ENCODE measurements around the gene COBL. TPM values are rescaled to one million over a fixed set of nuclear protein-coding genes. Genes with fewer than 3 reads are reported as not detected.

COBL gene
- total RNA-seq, 2 experiments from 2014 or later = not detected

GRCh38 chr7:51346126-51346525, 29.5 kb upstream of the COBL start:
- ChIA-PET CTCF (no interaction called here), POLR2A (no interaction called here)
- Mint-ChIP-seq H3K36me3 (ENCODE audit: low read depth) (no peaks in the 10 kb centered on the region), H3K4me3 (no peak overlapping the region), H3K4me1 (no peaks in the 10 kb centered on the region), H3K9me3 (no peaks in the 10 kb centered on the region), H3K27me3 (peaks cover 14% of the 10 kb centered on the region), H3K27ac (no peak overlapping the region)
- DNase-seq = no peak

- ChIA-PET CTCF (interaction anchor here (0.6 kb wide), 1 partner anchor 34 kb away, joined by 4 read pairs; no protein-coding TSS in a partner anchor), POLR2A (no interaction called here)
- no peaks in the 10 kb centered on the region for H3K36me3 Mint-ChIP-seq (ENCODE audit: low read depth)
- H3K27me3 Mint-ChIP-seq = peaks cover 14% of the 10 kb centered on the region
- H3K9me3 Mint-ChIP-seq = no peaks in the 10 kb centered on the region
- H3K27ac Mint-ChIP-seq = no peak overlapping the region
- H3K4me1 Mint-ChIP-seq = no peaks in the 10 kb centered on the region
- no peak for DNase-seq
- no peak overlapping the region for H3K4me3 Mint-ChIP-seq
These were observed 28.0 kb upstream of the COBL start for GRCh38 chr7:51344406-51345138.

DNA sequence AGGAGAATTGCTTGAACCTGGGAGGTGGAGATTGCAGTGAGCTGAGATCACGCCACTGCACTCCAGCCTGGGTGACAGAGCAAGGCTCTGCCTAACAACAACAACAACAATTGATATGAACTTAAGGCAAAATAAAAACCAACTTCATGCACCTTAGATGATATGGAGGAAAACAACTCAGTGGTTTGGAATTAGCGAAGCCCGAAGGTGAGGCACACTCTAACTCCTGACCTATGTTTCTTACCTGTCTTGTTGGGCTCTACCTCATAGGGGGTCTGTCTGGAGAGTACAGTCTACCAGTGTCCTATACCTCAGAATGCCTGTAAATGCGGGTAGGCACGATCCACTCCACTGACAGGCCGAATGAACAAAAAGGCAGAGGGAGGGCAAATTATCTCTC, 24.3 kb upstream of the COBL start:
- H3K27me3 Mint-ChIP-seq = peaks cover 9% of the 10 kb centered on the region
- no peaks in the 10 kb centered on the region for H3K9me3 Mint-ChIP-seq
- POLR2A ChIA-PET = no interaction called here
- no peaks in the 10 kb centered on the region for H3K4me1 Mint-ChIP-seq
- no peak overlapping the region for H3K4me3 Mint-ChIP-seq
- no peak overlapping the region for H3K27ac Mint-ChIP-seq
- no peak for DNase-seq
- H3K36me3 Mint-ChIP-seq (ENCODE audit: low read depth) = no peaks in the 10 kb centered on the region
- CTCF ChIA-PET = no interaction called here

- POLR2A ChIA-PET = no interaction called here
- no peaks in the 10 kb centered on the region for H3K9me3 Mint-ChIP-seq
- CTCF ChIA-PET = no interaction called here
- no peaks in the 10 kb centered on the region for H3K4me1 Mint-ChIP-seq
- H3K27me3 Mint-ChIP-seq = peaks cover 5% of the 10 kb centered on the region
- DNase-seq = no peak
- no peak overlapping the region for H3K4me3 Mint-ChIP-seq
- no peak overlapping the region for H3K27ac Mint-ChIP-seq
- no peaks in the 10 kb centered on the region for H3K36me3 Mint-ChIP-seq (ENCODE audit: low read depth)
These were observed 23.6 kb upstream of the COBL start for GRCh38 chr7:51340029-51340838.

DNA sequence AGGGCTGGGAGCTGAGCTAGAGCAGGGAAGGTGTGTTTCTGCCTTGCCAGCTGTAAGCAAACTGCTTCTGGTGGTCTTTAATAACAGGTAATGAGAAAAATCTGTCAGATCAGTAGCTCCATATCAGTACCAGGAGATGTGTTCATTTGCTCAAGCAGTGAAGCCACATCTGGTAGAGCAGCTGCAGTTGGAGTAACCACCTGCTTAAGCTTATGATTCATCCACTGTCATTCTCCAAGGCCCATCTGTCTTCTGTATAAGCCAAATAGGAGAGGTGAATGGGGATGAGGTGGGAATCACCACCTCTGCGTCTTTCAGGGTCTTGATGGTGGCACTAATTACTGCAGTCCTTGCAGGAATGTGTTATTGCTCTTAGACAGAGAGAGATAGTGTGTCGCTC, 18.4 kb upstream of the COBL start:
- POLR2A ChIA-PET = no interaction called here
- Mint-ChIP-seq H3K9me3 (no peaks in the 10 kb centered on the region), H3K27ac (no peak overlapping the region), H3K4me3 (no peak overlapping the region), H3K36me3 (ENCODE audit: low read depth) (no peaks in the 10 kb centered on the region), H3K4me1 (no peaks in the 10 kb centered on the region), H3K27me3 (no peaks in the 10 kb centered on the region)
- CTCF ChIA-PET = no interaction called here
- DNase-seq = no peak

GRCh38 chr7:51329696-51330263, 13.2 kb upstream of the COBL start:
- no peaks in the 10 kb centered on the region for H3K9me3 Mint-ChIP-seq
- DNase-seq = no peak
- no peak overlapping the region for H3K27ac Mint-ChIP-seq
- POLR2A ChIA-PET = no interaction called here
- H3K4me1 Mint-ChIP-seq = no peaks in the 10 kb centered on the region
- no peak overlapping the region for H3K4me3 Mint-ChIP-seq
- no peaks in the 10 kb centered on the region for H3K27me3 Mint-ChIP-seq
- CTCF ChIA-PET = no interaction called here
- no peaks in the 10 kb centered on the region for H3K36me3 Mint-ChIP-seq (ENCODE audit: low read depth)

DNA sequence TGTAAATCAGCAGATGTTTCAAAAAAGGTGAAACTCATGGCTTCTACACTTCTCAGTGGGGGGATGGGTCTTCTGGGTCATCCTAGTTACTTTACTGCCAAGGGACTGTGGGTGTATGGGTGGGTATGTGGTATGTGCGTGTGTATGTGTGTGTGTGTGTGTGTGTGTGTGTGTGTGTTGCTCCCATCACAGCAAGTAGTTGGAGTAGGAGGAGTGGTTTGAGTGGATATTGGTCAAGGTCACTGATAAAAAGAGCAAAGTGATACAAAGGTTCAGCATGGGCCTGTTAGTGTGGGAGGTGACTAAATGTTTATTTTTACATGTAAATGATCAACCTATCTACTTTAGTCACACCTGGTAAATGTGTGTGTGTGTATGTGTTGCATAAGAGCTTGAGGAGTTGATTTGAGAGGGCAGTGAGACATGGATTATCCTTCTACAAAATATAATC, 11.8 kb upstream of the COBL start:
- no peak for DNase-seq
- no peaks in the 10 kb centered on the region for H3K36me3 Mint-ChIP-seq (ENCODE audit: low read depth)
- POLR2A ChIA-PET = no interaction called here
- H3K27me3 Mint-ChIP-seq = no peaks in the 10 kb centered on the region
- CTCF ChIA-PET = no interaction called here
- no peaks in the 10 kb centered on the region for H3K4me1 Mint-ChIP-seq
- H3K9me3 Mint-ChIP-seq = no peaks in the 10 kb centered on the region
- no peak overlapping the region for H3K4me3 Mint-ChIP-seq
- H3K27ac Mint-ChIP-seq = no peak overlapping the region

- DNase-seq = no peak
- POLR2A ChIA-PET = no interaction called here
- CTCF ChIA-PET = no interaction called here
- Mint-ChIP-seq H3K27ac (no peak overlapping the region), H3K4me3 (no peak overlapping the region), H3K36me3 (ENCODE audit: low read depth) (no peaks in the 10 kb centered on the region), H3K27me3 (no peaks in the 10 kb centered on the region), H3K9me3 (no peaks in the 10 kb centered on the region), H3K4me1 (no peaks in the 10 kb centered on the region)
These were observed 10.7 kb upstream of the COBL start for GRCh38 chr7:51327287-51327717.

DNA sequence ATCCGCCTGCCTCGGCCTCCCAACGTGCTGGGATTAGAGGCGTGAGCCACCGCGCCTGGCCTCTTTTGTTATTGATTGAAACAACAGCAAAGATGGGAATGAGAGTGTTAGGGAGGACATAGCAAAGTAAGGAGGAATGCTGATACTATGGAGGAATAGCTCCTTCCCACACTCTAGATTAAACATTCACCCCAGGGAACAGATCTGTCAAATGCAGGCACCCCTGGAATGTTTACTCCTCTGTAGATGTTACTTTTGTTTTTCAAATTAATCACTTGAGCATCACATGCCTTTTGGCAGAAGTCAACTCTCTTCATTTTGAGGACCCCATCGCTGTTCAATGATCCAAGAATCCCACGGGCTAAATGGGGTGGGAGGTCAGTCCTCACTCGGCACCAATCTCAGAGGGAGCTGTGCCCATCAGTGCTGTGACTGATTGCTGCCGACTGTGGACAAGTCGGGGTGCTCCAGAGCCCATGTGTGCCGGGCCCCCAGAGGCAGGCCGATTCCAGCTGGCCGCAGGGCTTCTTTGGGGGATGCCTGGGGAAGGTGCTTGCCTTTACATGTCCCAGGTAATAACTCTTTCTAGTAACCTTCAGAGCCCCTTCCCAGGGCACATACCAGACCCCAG, 10.2 kb upstream of the COBL start:
- Mint-ChIP-seq H3K4me1 (no peaks in the 10 kb centered on the region), H3K36me3 (ENCODE audit: low read depth) (no peaks in the 10 kb centered on the region), H3K27ac (no peak overlapping the region), H3K9me3 (no peaks in the 10 kb centered on the region), H3K27me3 (no peaks in the 10 kb centered on the region), H3K4me3 (no peak overlapping the region)
- POLR2A ChIA-PET = no interaction called here
- CTCF ChIA-PET = no interaction called here
- DNase-seq = no peak

DNA sequence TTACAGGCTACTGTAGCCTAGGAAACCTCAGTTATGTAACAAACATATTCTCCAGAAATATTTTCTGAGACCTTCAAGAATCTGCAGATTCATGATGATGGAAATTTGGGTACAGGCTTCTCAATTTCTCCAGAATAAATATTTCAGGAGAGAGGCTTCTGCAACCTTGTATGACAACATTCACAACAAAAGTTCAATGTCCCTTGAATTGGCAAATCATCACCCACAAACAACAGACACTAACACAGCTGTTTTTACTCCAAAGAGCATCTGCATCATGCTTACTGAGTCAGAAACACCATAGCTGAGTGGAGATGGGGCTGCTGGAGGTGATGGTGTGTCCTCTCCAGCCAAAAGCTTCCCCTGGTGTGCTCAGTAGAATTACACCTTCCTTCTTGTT, 9.3 kb upstream of the COBL start:
- ChIA-PET CTCF (no interaction called here), POLR2A (no interaction called here)
- H3K4me3 Mint-ChIP-seq = no peak overlapping the region
- no peak for DNase-seq
- H3K9me3 Mint-ChIP-seq = no peaks in the 10 kb centered on the region
- no peaks in the 10 kb centered on the region for H3K36me3 Mint-ChIP-seq (ENCODE audit: low read depth)
- no peaks in the 10 kb centered on the region for H3K27me3 Mint-ChIP-seq
- H3K4me1 Mint-ChIP-seq = no peaks in the 10 kb centered on the region
- no peak overlapping the region for H3K27ac Mint-ChIP-seq

DNA sequence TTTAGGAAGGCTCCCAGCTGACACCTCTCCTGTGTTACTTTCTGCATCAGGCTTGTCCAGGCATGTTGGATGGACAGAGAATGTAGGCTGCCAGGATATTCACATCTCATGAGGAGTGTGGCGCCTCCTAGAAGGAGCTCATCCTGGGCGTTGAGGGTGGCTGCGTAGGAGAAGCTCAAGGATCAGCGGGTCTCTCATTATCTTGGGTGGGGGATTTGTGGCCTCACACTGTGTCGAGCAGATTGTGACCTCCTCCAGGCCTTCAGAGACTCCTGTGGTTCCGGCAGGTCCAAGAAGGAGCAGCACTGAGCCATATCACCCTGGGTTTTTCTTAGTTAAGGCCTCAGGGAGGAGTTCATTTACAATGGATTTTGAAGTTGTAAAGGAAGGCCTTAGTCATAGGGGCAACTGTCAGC, 8.7 kb upstream of the COBL start:
- H3K9me3 Mint-ChIP-seq = no peaks in the 10 kb centered on the region
- CTCF ChIA-PET = no interaction called here

DNA sequence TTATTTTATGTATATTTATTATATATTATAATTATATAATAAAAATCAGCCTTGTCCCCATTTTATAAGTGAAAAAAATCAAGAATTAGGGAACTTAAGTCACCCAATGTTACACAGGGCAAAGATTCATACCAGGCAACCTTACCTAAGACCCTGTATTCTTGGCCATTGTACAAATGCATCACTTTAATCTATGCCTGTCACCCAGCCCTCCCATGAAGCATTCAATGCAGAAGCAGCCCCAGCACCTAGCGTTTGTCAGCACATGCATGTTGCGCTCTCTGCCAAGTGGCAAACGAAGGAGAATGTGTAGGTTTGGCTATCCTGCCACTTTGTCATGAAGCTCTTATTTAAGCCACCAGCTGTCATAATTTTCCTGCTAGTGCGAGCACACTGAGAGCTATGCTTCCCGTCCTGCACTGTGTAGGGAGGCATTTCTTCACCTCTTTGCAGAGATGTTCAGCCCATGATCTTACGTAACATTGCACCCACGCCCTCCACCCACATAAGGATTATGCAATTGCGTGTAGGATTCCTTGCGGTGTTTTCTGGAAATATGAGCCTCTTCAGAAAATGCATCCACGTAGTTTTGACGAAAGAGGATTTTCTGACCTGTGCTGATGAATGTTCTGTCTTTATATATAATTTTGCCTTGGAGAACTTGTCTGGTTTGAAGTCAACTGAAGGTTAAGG, 7.7 kb upstream of the COBL start:
- no peak overlapping the region for H3K27ac Mint-ChIP-seq
- H3K36me3 Mint-ChIP-seq (ENCODE audit: low read depth) = no peaks in the 10 kb centered on the region
- no peak overlapping the region for H3K4me3 Mint-ChIP-seq
- no peaks in the 10 kb centered on the region for H3K9me3 Mint-ChIP-seq
- DNase-seq = no peak
- H3K27me3 Mint-ChIP-seq = peaks cover 3% of the 10 kb centered on the region
- ChIA-PET CTCF (no interaction called here), POLR2A (no interaction called here)
- no peaks in the 10 kb centered on the region for H3K4me1 Mint-ChIP-seq

More for the DNA sequence above, 8.7 kb upstream of the COBL start:
- Mint-ChIP-seq H3K27ac (no peak overlapping the region), H3K4me3 (no peak overlapping the region), H3K4me1 (no peaks in the 10 kb centered on the region), H3K36me3 (ENCODE audit: low read depth) (no peaks in the 10 kb centered on the region), H3K27me3 (no peaks in the 10 kb centered on the region)
- no peak for DNase-seq
- POLR2A ChIA-PET = no interaction called here
